GM19043 (cell line): Measurements from ENCODE around the gene KCNMB2.

Source experiments
- ATAC-seq: cut with Tn5 transposase; IDR thresholded peaks from one replicate; pipeline ENCODE4 v1.9.1; 2021; ENCODE audit warnings: low read depth; ENCODE audit not compliant: unreplicated experiment

KCNMB2 gene

DNA sequence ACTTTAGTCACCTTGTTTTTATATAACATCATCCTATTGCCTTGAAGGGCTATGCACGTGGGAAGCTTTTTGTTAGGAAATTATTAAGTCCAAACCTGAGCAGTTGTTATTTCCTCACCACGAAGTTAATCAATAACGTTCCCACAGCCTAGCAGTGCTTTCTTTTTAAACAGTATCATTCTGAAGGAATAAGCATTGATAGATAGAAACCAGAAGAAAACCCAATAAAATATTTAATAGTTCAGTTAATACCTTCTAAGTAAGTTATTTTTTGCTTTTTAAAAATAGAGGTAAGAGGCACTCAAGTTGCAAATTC, 149.3 kb downstream of the KCNMB2 start:
- ATAC-seq = peak; percentile 36

DNA sequence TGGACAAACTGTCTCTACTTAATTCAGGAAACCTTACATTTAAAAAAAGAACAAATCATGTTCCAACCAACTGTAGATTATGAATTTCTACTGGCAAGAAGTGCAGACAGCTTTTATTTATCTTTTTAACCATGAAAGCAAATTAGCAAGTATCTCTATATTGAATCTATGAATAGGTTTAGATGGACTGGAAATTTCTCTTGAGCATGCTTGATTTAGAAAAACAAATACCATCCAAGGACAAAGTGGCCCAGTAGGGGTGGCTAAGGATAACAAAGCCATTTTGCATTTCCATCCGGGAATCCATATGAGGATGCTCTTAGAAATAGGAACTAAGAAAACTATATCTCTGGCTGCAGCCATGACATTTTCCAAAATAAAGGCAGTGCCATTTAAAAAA, 150.6 kb downstream of the KCNMB2 start:
- no peak for ATAC-seq

DNA sequence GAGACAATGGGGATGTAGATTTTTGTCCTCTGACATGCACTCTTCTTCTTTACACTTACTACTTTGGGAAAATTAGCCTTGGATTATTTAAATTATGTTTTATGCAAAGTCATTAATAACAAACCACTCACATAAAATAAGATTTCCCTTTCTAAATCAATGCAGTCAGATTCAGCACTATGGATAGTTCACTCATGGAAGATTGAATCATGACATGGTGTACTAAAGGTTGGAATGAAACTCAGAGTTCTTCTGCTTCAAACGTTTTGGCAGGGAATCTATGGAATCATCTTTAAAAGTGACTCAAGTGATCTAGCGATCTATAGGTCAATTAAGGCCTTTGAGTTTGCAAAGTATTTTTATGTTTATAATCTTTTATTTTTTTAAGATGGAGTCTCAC, 154.3 kb downstream of the KCNMB2 start:
- no peak for ATAC-seq

DNA sequence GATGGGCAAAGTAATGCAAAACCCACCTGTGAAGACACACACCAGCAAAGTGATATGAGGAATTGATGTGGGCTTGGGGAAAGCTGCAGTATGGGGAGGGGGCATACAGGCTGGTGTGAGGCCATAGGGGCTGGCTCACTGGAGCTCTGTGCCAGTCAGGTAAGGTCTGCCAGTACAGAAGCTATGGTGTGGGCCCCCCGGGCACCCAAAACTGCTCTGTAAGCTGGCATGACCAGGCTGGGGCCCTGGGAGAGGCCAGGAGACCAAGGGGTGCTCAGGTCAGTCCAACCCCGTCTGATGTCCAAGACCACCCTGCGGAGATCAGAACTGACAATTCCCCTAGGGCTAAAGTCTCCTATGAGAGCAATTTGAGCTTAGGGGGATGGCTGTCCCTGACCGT, 163.1 kb downstream of the KCNMB2 start:
- no peak for ATAC-seq

DNA sequence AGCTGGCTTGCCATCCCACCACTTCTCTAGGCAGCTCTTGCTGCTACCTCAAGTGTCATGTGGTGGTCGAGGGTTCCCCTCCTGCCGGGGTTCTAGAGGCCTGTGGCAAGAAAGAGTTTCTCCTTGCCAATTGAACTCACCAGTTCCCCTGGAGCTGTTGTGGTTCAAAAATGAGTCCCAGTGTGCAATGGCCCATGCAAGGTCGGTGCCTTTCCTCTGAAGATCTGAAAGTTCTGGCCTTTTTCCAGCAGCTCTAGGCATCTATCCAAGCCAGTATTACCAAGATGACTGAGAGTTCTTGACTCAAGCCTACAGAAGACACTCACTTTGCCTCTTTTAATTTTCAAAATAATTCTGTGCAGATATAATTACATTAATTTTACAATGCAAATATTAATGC, 163.6 kb downstream of the KCNMB2 start:
- ATAC-seq = no peak

DNA sequence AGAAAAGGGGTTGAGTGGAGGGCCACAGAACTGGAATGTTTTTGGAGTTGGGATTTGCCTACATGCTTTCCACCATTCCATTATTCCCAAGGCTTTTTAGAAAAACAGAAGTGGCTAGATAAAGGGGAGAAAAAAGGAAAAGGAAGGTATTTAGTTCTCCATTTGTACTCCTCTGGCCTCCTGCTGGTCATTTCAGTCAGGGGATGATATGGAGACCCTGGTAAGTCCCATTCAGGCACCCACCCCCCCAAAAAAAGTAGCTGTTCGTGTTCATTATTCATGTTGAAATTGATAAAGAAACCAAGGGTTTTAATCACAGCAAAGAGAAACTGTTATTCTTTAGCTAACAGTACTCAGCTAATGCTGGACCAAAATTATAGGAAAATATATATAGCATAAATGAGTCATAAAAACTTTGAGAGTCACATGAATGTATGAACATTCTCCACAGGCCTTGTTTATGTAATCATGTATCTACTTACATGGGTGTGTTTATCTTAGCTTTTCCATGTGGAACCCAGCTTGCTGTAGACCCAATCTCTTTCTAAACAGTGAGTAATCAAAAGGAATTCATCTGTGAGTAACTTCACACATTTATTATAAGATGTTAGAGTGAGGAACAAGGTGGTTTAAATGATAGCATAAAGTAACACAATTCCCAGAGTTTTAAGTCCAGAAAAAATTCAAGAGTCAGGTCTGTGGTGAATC, 167.2 kb downstream of the KCNMB2 start:
- ATAC-seq = no peak

DNA sequence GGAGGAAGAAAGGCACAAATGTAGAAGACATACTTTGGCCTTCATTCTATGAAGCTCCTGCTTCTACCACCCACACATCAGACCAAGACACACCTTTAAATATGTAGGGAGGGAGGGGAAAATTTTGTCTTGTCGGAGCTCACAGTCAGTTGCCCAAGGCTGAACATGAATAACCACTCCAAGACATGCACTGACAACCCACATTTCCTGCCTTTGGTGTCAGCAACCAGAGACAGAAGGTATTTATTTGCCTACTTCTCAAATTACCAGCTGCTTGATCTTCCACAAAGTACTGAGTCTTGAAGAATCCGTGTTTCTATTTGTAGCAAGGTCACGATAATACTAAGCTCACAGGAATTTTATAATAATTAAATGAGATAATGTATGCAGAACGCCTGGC, 169.7 kb downstream of the KCNMB2 start:
- no peak for ATAC-seq

DNA sequence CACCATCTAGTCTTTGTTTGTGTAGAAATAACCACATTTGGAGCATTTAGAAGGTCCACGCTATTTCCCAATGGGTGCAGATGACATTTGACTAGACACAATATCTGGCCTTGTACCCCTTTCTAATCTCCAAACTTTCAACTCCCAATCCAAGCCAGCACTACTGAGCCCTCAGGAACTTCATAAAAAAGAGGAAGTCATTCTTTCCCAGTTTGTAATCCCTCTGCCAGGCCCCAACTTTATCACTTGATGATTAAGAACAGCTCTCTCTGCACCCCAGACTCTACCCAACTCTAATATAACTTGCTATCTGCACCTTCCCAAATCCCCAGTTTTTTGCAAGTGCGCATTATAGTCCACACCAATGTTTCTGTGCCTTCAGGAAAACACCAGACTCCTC, 170.2 kb downstream of the KCNMB2 start:
- no peak for ATAC-seq

DNA sequence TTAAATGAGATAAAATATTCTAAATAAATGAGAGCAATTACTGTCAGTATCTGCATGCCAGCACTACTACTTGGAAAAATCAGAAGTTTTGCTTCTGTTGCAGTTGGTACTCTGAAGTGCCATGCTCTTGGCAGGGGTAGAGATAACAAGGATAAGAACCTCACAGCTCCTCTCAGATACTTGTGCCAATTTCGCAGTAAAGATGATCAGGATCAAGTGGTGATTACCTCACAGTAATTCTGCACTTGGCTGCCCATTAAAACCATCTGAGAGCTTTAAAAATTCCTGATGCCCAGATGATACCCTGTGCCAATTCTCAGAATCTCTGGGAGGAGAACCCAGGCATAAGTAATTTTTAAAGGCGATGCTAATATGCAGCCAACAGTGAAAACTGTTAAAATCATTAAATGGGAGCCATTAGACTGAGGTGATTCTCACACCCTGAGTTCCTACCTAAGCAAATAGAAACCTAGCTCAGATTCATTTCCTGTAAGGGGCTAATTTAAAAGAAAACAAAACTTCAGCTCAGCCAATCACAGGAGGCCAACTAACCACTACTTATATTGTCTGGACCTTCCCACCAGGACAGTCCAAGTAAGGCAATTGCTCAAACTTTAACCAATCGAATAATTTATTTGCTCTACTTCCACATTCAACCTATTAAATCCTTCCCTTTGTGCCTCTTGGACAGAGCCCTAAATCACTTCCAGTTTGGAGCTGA, 171.2 kb downstream of the KCNMB2 start:
- ATAC-seq = no peak

DNA sequence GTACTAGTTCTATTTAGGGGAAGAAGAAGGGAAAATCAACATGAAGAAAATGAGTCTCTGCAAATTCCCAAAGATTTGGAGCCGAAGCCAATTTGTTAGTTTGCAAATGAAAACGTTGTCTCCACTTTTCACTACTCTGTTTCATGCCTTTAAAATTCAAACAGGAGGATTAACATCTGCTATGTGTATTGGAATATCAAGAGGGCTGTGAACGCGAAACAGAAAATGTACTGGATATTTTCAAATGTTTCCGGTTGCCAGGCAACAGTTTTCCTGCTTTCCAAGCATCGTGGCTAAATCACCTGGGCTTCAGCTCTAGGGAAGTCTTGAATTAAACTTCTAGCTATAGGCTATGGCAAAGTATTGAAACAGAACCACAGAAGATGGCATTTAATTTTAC, 172.8 kb downstream of the KCNMB2 start:
- no peak for ATAC-seq

DNA sequence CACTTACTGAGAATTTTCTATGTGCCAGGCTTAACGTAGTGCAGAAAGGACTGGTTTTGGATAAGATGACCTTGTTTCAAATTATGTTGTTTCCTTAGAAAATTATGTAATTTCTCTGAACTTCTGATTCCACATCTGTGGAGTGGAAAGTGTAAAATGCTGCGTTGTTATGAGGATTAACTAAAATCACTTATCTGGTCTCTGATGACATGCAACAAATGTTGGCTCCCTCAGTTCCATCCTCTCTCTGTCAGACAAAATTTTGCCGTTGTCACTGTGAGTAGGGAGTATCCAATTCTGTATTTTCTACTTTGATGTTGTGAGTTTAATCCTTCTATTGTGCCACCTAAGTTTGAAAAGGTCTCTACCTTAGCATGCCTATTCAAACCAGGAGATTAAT, 175.5 kb downstream of the KCNMB2 start:
- ATAC-seq = no peak

DNA sequence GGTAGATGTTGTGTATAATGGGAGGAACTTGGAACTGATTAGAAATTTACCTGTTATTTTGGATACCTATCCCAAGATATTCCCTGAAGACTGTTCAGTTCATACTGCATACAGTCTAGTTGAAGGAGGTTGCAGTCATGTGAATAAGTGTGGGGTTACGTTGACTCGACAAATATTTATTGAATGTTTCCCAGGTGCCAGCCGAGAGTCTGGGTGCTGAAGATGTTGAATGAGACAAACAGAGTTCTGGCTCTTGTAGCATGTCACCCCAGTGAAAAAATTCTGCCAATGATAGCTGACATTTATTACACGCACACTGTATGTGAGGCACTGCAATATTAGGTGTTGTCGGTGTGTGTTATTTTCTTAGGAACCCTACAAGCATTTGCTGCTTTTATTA, 176.0 kb downstream of the KCNMB2 start:
- no peak for ATAC-seq

DNA sequence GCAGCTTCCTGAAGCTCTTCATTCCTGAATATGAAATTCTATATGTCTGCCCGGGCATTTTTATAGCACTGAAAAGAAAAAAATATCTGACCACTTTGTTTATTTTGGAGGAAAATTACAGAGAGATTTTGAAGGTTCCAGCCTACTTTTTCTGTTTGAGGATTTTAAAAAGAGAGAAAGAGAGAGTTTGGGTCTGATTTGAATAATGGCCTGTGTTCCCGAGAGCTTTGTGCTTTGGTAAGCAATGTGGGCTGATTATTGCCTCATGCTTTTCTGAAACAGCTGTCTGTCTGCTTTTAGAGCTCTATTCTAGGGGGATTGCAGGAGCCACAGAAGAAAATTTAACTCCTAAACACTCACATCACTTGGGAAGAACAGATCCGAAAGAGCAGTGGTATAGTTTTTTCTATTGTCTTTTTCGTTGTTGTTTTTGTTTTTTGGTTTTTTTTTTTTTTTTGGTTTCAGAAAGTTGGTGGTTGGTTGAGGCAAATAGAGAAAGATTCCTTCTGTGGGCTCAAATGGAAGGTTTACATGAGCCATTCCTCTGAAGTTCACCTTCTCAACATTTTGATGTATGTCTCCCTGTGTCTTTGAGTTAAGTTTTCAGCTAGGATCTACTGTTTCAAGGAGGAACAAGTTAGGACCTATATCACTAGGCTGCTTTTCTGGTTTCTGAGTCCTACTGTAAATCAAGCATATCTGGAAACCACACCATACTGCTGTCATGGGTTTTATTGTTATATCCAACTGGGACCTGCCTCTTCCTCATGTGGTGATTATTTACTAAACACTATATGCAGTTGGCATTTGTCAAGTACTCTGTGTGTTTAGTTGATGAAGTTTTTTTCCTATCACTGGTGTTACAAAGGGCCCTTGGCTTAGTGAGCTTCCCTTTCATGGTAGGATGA, 178.9 kb downstream of the KCNMB2 start:
- ATAC-seq = no peak

DNA sequence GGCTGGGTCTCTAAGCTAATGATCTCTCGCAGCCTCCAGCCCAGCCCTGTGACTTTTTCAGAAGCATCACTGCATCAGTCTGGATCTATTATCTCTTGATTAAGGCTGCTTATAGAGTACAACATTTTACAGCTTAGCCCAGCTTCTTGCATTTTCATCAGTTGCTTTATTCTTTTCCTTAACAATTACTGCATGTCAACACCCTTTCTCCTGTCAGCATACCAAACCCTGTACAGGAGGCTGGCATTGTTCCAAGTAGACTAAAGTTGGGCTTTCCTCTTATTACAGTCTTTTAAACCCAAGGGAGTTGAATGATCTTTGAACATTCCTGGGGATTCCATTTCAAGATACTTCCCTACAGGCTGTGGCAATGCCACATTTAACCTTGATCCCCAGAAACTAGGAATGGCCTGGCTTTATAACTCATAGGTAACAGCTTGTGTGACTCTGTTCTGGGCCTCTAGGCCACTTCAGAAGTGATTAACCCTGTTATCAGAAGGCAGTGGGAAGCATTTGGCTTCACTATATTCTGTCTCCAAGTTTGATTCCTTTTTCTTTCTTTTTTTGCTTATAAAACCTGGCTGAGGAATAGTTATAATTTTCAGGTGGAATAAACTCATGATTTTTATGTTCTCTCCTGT, 182.9 kb downstream of the KCNMB2 start:
- no peak for ATAC-seq

DNA sequence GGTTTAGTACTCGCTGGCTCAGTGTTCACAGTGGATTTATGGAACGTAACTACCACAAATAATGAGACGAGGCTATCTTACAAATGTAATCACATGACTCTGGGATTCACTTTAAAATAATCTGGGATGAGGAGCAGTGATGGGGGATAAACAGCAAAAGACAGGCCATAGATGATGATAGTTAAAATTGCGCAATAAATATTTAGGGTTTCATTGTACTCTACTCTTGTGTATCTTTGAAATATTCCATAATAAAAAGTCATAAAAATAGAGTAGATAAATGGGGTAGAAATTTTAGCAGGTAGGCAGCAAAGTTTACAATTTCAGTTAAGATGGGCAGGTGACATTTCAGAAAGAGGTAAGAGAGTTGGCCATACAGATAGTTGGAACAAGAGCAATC, 196.6 kb downstream of the KCNMB2 start:
- ATAC-seq = no peak

DNA sequence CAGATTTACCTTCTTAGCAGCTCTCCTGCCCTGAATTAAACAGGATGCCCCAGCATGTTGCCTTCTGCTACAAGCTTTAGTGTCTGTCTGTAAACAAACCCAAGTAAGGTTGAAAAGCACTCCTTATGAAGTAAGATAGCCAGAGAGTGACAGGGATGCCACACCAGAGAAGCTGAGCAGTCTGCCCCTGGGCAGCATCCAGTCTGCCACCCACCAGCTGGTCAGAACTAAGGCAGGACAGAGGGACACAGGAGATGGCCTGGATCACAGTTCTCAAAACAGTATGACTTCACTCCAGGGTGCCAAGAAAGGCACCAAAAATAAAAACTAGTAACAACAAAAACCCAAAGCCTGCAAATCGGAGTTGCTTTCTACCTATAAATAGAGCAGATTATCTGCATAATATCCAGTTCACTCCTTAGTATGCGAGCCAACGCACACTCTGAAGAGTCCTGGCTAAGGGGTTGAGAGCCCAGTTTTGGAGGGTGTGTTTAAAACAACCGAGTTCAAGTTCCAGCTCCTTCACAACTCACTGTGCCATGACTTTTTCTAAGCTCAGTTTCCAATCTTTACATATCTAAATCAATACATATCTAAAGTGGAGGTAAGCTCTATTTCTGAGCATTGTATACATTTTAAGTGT, 198.9 kb downstream of the KCNMB2 start:
- no peak for ATAC-seq

DNA sequence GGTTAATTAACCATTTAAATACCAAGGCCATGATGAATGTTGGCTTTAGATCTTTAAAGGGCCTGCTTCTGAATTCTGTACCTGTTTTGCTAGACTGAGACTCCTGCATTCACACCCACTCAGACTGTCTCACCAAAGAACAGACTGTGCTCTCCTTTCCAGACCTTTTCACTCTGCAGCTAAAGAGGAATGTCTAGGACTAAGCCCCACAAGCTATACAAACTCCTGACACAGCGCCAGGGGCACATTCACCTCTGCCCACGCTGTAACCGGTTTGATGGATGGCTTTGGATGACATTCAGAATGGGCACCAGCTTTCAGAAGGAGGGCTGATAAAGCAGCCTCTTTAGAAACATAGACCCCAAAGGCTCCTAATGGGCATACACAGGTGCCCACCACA, 200.1 kb downstream of the KCNMB2 start:
- ATAC-seq = no peak

DNA sequence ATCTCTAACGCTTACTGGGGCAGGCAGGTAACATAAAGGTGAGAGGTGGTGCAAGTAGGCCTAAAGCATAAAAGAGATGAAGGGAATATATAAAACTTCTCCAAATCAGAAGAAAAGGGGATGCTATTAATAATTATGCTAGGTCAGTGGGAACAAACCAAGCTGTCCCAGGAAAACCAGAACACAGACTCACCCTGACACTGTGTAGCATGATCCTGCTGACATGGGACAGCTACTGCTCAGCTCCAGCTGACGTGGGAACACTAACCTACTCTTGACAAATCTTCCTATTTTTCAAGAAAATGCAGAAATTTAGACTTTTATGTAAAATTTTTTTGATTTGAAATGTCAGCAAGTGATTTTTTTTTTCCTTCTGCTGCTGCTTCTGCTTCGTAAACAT, 203.5 kb downstream of the KCNMB2 start:
- ATAC-seq = no peak

DNA sequence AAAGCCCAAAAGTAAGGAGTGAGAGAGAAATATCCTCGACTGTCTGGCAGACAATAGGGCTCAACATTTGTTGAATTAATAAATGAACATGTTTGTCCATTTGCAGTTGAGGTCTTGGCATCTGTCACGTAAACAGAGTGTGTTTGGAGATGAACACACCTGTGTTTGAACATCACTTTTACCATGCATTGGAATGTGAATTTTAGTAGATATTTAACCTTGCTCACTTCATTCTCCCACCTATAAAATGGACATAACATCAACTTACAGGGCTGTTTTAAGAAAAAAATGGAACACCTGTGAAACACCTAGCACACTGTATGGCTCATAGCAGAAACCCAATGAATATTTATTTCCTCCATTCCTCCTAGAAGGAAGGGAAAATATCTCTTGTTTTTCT, 204.8 kb downstream of the KCNMB2 start:
- no peak for ATAC-seq

DNA sequence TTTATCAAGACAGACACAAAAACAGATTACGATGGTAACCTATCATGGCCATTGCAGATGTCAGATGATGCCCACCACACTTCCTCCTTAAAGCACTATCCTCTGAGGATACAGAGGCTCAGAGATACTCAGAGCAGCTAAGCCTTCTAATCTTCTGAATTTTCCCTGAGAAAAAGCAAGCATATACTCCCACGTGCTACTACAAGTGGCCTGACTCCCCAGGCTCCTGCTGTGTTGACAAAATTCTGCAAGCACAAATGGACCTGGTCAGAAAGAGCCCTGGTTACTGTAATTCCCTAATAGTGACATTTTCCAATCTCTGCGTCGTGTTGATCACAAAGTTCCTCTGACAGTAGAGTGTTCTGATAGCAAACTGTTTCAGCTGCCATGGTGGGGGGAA, 207.1 kb downstream of the KCNMB2 start:
- no peak for ATAC-seq
